HG02763 (cell line): ENCODE data around the gene ARPC2.
"Not testable (repeated sequence)": the region's sequence is repeated elsewhere in the genome, so short reads cannot be mapped to it uniquely, and the experiment has no call there.

Experiments
- ATAC-seq: cut with Tn5 transposase; IDR thresholded peaks from one replicate; pipeline ENCODE4 v1.9.1; 2021; ENCODE audit warnings: mild to moderate bottlenecking, moderate library complexity; ENCODE audit not compliant: unreplicated experiment

The ARPC2 gene

GRCh38 chr2:218216674-218217359, at the start of gene ARPC2:
Gene ARPC2, plus strand, starts transcription at chr2:218217189. Its CDS starts 282 bp downstream, at chr2:218217471.
- ATAC-seq, result peak; percentile 64

- ATAC-seq, result no peak
Observed at GRCh38 chr2:218168016-218168415, 49.0 kb upstream of the ARPC2 start.

GRCh38 chr2:218168635-218169462, 48.1 kb upstream of the ARPC2 start:
- ATAC-seq, result peak; percentile 45

GRCh38 chr2:218169757-218170546, 47.0 kb upstream of the ARPC2 start:
- no peak for ATAC-seq

- not testable (repeated sequence) for ATAC-seq
Observed at GRCh38 chr2:218171744-218172143, 45.2 kb upstream of the ARPC2 start.

- no peak for ATAC-seq
Observed at GRCh38 chr2:218172845-218173244, 44.1 kb upstream of the ARPC2 start.

- ATAC-seq, result no peak
Observed at GRCh38 chr2:218179782-218180181, 37.2 kb upstream of the ARPC2 start.

GRCh38 chr2:218180467-218181114, 36.4 kb upstream of the ARPC2 start:
- ATAC-seq, result no peak

GRCh38 chr2:218184331-218184730, 32.7 kb upstream of the ARPC2 start:
- ATAC-seq, result no peak

GRCh38 chr2:218186355-218186766, 30.6 kb upstream of the ARPC2 start:
- no peak for ATAC-seq

GRCh38 chr2:218186876-218187275, 30.1 kb upstream of the ARPC2 start:
- ATAC-seq, result no peak

- no peak for ATAC-seq
Observed at GRCh38 chr2:218187296-218188015, 29.5 kb upstream of the ARPC2 start.

- no peak for ATAC-seq
Observed at GRCh38 chr2:218188528-218188927, 28.5 kb upstream of the ARPC2 start.

GRCh38 chr2:218192902-218193430, 24.0 kb upstream of the ARPC2 start:
- ATAC-seq, result no peak

GRCh38 chr2:218193701-218194100, 23.3 kb upstream of the ARPC2 start:
- no peak for ATAC-seq

GRCh38 chr2:218194880-218195279, 22.1 kb upstream of the ARPC2 start:
- no peak for ATAC-seq

- no peak for ATAC-seq
Observed at GRCh38 chr2:218196974-218197373, 20.0 kb upstream of the ARPC2 start.

- no peak for ATAC-seq
Observed at GRCh38 chr2:218202266-218202665, 14.7 kb upstream of the ARPC2 start.

- no peak for ATAC-seq
Observed at GRCh38 chr2:218209078-218209477, 7.9 kb upstream of the ARPC2 start.

GRCh38 chr2:218214116-218214515, 2.9 kb upstream of the ARPC2 start:
- ATAC-seq, result no peak
